ENCODE results near the gene TRIM2. TPM values are rescaled to one million over a fixed set of nuclear protein-coding genes. Genes with fewer than 3 reads are reported as not detected.

TRIM2 gene
- total and polyA plus RNA-seq, 2 experiments from 2014 or later, result 22.0 to 61.5 TPM

GRCh38 chr4:153347117-153347516, 142.9 kb downstream of the TRIM2 start (continued):
- TF ChIP-seq REST (IDR thresholded peaks at IDR 0.05; ENCODE audit: unreplicated experiment), result no peak
- TF ChIP-seq ZNF114 (CRISPR knock-in tag; IDR thresholded peaks at IDR 0.05), result no peak
- no peak for TF ChIP-seq NANOG (IDR thresholded peaks at IDR 0.05; ENCODE audit: borderline replicate concordance)
- TF ChIP-seq ZNF331 (CRISPR knock-in tag; IDR thresholded peaks at IDR 0.05; ENCODE audit: low read depth), result no peak
- no peak for TF ChIP-seq CTCF (conservative IDR thresholded peaks at IDR 0.05; ENCODE audit: low read depth in 2 of 2)

GRCh38 chr4:153348006-153348405, 143.8 kb downstream of the TRIM2 start:
- H3K4me1 ChIP-seq (ENCODE audit: insufficient read depth), result peaks cover 24% of the 10 kb centered on the region
- no peaks in the 10 kb centered on the region for H3F3A ChIP-seq (replicated peaks; ENCODE audit: low read depth)
- no peak overlapping the region for H2AFZ ChIP-seq
- ATAC-seq (no peak), DNase-seq (ENCODE audit: low spot score) (no peak)
- H3K4me2 ChIP-seq, result no peak overlapping the region
- Mint-ChIP-seq H3K4me1 (peaks cover 32% of the 10 kb centered on the region), H3K4me3 (no peak overlapping the region), H3K27ac (no peak overlapping the region), H3K9me3 (no peaks in the 10 kb centered on the region), H3K27me3 (ENCODE audit: insufficient read depth, low read depth, poor library complexity) (peaks cover 12% of the 10 kb centered on the region), H3K36me3 (ENCODE audit: low read depth) (no peaks in the 10 kb centered on the region; the same call in 1 of the 3 replicates)
- peaks cover 38% of the 10 kb centered on the region for H3K79me2 ChIP-seq (replicated peaks; ENCODE audit: insufficient read depth)
- H3K27me3 ChIP-seq (ENCODE audit: insufficient read depth), result 0 out of 2 replicates have a peak, but pooled peaks cover 8% of the 10 kb centered on the region
- no peaks in the 10 kb centered on the region for H4K20me1 ChIP-seq (replicated peaks; ENCODE audit: insufficient read depth)
- no peak overlapping the region for H3K27ac ChIP-seq (ENCODE audit: low read depth)
- H3K4me3 ChIP-seq, result no peak overlapping the region
- no peaks in the 10 kb centered on the region for H3K9me2 ChIP-seq (ENCODE audit: insufficient read depth)
- H3K36me3 ChIP-seq (ENCODE audit: insufficient read depth), result no peaks in the 10 kb centered on the region
- TF ChIP-seq CREB1 (CRISPR knock-in tag; IDR thresholded peaks at IDR 0.05; ENCODE audit: low read depth), result no peak
- TF ChIP-seq EZH2 (IDR thresholded peaks at IDR 0.05; ENCODE audit: low read depth, unreplicated experiment), result no peak
- TF ChIP-seq POLR2AphosphoS5 (IDR thresholded peaks at IDR 0.05; ENCODE audit: low read depth), result no peak
- TF ChIP-seq STAT1 (IDR thresholded peaks at IDR 0.05; ENCODE audit: unreplicated experiment), result no peak
- TF ChIP-seq REST (IDR thresholded peaks at IDR 0.05; ENCODE audit: unreplicated experiment), result no peak
- no peak for TF ChIP-seq ZNF114 (CRISPR knock-in tag; IDR thresholded peaks at IDR 0.05)
- no peak for TF ChIP-seq ZNF462 (CRISPR knock-in tag; IDR thresholded peaks at IDR 0.05)
